SK-N-SH (cell line): ENCODE results near the gene ZSWIM5.
"Not testable (repeated sequence)": the region's sequence is repeated elsewhere in the genome, so short reads cannot be mapped to it uniquely, and the experiment has no call there.

Experiments
- CTCF ChIP-seq: fragments of 200-600 bp; sonication (generic); IDR thresholded peaks from 2 replicates; pipeline ENCODE4 v1.6.1; 2017; ENCODE audit warnings: antibody characterized with exemption, mild to moderate bottlenecking, moderate library complexity
- FOXJ3 ChIP-seq: sonication (generic); formaldehyde crosslinking; IDR thresholded peaks from 2 replicates; pipeline ENCODE4 v1.5.1; 2020; ENCODE audit warnings: mild to moderate bottlenecking, missing genetic modification reagents
- RAD21 ChIP-seq: IDR thresholded peaks from 2 replicates; pipeline ENCODE4 v1.6.1; 2012; ENCODE audit warnings: mild to moderate bottlenecking, low read length
- RFX5 ChIP-seq: IDR thresholded peaks from 2 replicates; pipeline ENCODE4 v1.6.1; 2012; ENCODE audit warnings: mild to moderate bottlenecking, improper control_type of control experiment, low read length
- SIN3A ChIP-seq: IDR thresholded peaks from 2 replicates; pipeline ENCODE4 v1.6.1; 2012; ENCODE audit warnings: low read depth, mild to moderate bottlenecking, low read length, moderate library complexity, borderline replicate concordance
- TCF12 ChIP-seq: IDR thresholded peaks from 2 replicates; pipeline ENCODE4 v1.4.0; 2012
- ZBTB33 ChIP-seq: IDR thresholded peaks from 2 replicates; pipeline ENCODE4 v1.4.0; 2012; ENCODE audit warnings: low read depth, borderline replicate concordance

- TF ChIP-seq SIN3A; CTCF; TCF12; FOXJ3 (CRISPR knock-in tag); ZBTB33; RAD21; RFX5: not testable (repeated sequence)
These were observed 143.9 kb downstream of the ZSWIM5 start for GRCh38 chr1:45062463-45062862.
